ENCODE data around the gene TUFM.

The TUFM gene

GRCh38 chr16:28846933-28847273 lies 755 bp upstream of the TUFM start:
- Histone ChIP-seq H3K9ac (ENCODE audit: low read depth, low read length) (peak overlapping the region; percentile 94), H3K27me3 (ENCODE audit: control insufficient read depth, insufficient read depth, low read length) (no peaks in the 10 kb centered on the region), H3K4me1 (ENCODE audit: control insufficient read depth, insufficient read depth, low read length) (peaks cover 16% of the 10 kb centered on the region), H3K4me2 (ENCODE audit: low read length) (peak overlapping the region; percentile 90), H3K4me3 (ENCODE audit: low read length) (peak overlapping the region; percentile 80), H3K36me3 (ENCODE audit: insufficient read depth, low read length) (peaks cover 30% of the 10 kb centered on the region), H3K9me3 (replicated peaks; ENCODE audit: low read length) (no peaks in the 10 kb centered on the region)

GRCh38 chr16:28845761-28846079 lies 428 bp downstream of the TUFM start:
- peak overlapping the region; percentile 96 for H3K4me2 ChIP-seq (ENCODE audit: low read length)
- no peaks in the 10 kb centered on the region for H3K9me3 ChIP-seq (replicated peaks; ENCODE audit: low read length)
- H3K4me1 ChIP-seq (ENCODE audit: control insufficient read depth, insufficient read depth, low read length) = peaks cover 16% of the 10 kb centered on the region
- H3K36me3 ChIP-seq (ENCODE audit: insufficient read depth, low read length) = peaks cover 32% of the 10 kb centered on the region
- peak overlapping the region; percentile 94 for H3K9ac ChIP-seq (ENCODE audit: low read depth, low read length)
- H3K4me3 ChIP-seq (ENCODE audit: low read length) = peak overlapping the region; percentile 100
- H3K27me3 ChIP-seq (ENCODE audit: control insufficient read depth, insufficient read depth, low read length) = no peaks in the 10 kb centered on the region

- H3K27me3 ChIP-seq (ENCODE audit: control insufficient read depth, insufficient read depth, low read length) = no peaks in the 10 kb centered on the region
- H3K4me2 ChIP-seq (ENCODE audit: low read length) = peak overlapping the region; percentile 96
- peaks cover 32% of the 10 kb centered on the region for H3K36me3 ChIP-seq (ENCODE audit: insufficient read depth, low read length)
- no peaks in the 10 kb centered on the region for H3K9me3 ChIP-seq (replicated peaks; ENCODE audit: low read length)
- H3K9ac ChIP-seq (ENCODE audit: low read depth, low read length) = peak overlapping the region; percentile 94
- peak overlapping the region; percentile 100 for H3K4me3 ChIP-seq (ENCODE audit: low read length)
- H3K4me1 ChIP-seq (ENCODE audit: control insufficient read depth, insufficient read depth, low read length) = peaks cover 16% of the 10 kb centered on the region
Measured at GRCh38 chr16:28845293-28845692, 855 bp downstream of the TUFM start.

- Histone ChIP-seq H3K27me3 (ENCODE audit: control insufficient read depth, insufficient read depth, low read length) (no peaks in the 10 kb centered on the region), H3K9ac (ENCODE audit: low read depth, low read length) (peak overlapping the region; percentile 94), H3K4me2 (ENCODE audit: low read length) (peak overlapping the region; percentile 96), H3K36me3 (ENCODE audit: insufficient read depth, low read length) (peaks cover 32% of the 10 kb centered on the region), H3K9me3 (replicated peaks; ENCODE audit: low read length) (no peaks in the 10 kb centered on the region), H3K4me1 (ENCODE audit: control insufficient read depth, insufficient read depth, low read length) (peaks cover 16% of the 10 kb centered on the region), H3K4me3 (ENCODE audit: low read length) (no peak overlapping the region)
Measured at GRCh38 chr16:28844226-28844885, 1.8 kb downstream of the TUFM start.

GRCh38 chr16:28843766-28844165 lies 2.4 kb downstream of the TUFM start:
- Histone ChIP-seq H3K36me3 (ENCODE audit: insufficient read depth, low read length) (peaks cover 32% of the 10 kb centered on the region), H3K4me2 (ENCODE audit: low read length) (no peak overlapping the region), H3K9ac (ENCODE audit: low read depth, low read length) (no peak overlapping the region), H3K4me1 (ENCODE audit: control insufficient read depth, insufficient read depth, low read length) (peaks cover 16% of the 10 kb centered on the region), H3K9me3 (replicated peaks; ENCODE audit: low read length) (no peaks in the 10 kb centered on the region), H3K4me3 (ENCODE audit: low read length) (no peak overlapping the region), H3K27me3 (ENCODE audit: control insufficient read depth, insufficient read depth, low read length) (no peaks in the 10 kb centered on the region)

- Histone ChIP-seq H3K9me3 (replicated peaks; ENCODE audit: low read length) (no peaks in the 10 kb centered on the region), H3K4me2 (ENCODE audit: low read length) (no peak overlapping the region), H3K4me3 (ENCODE audit: low read length) (no peak overlapping the region), H3K9ac (ENCODE audit: low read depth, low read length) (no peak overlapping the region), H3K36me3 (ENCODE audit: insufficient read depth, low read length) (peaks cover 41% of the 10 kb centered on the region), H3K4me1 (ENCODE audit: control insufficient read depth, insufficient read depth, low read length) (peaks cover 16% of the 10 kb centered on the region), H3K27me3 (ENCODE audit: control insufficient read depth, insufficient read depth, low read length) (no peaks in the 10 kb centered on the region)
Measured at GRCh38 chr16:28842696-28843095, 3.5 kb downstream of the TUFM start.

GRCh38 chr16:28839899-28840298 lies 6.2 kb downstream of the TUFM start:
- Histone ChIP-seq H3K36me3 (ENCODE audit: insufficient read depth, low read length) (peaks cover 63% of the 10 kb centered on the region), H3K4me3 (ENCODE audit: low read length) (no peak overlapping the region), H3K9ac (ENCODE audit: low read depth, low read length) (no peak overlapping the region), H3K27me3 (ENCODE audit: control insufficient read depth, insufficient read depth, low read length) (no peaks in the 10 kb centered on the region), H3K9me3 (replicated peaks; ENCODE audit: low read length) (no peaks in the 10 kb centered on the region), H3K4me2 (ENCODE audit: low read length) (no peak overlapping the region), H3K4me1 (ENCODE audit: control insufficient read depth, insufficient read depth, low read length) (peaks cover 1% of the 10 kb centered on the region)

- H3K4me1 ChIP-seq (ENCODE audit: control insufficient read depth, insufficient read depth, low read length) = no peaks in the 10 kb centered on the region
- H3K27me3 ChIP-seq (ENCODE audit: control insufficient read depth, insufficient read depth, low read length) = no peaks in the 10 kb centered on the region
- no peak overlapping the region for H3K9ac ChIP-seq (ENCODE audit: low read depth, low read length)
- no peak overlapping the region for H3K4me3 ChIP-seq (ENCODE audit: low read length)
- H3K36me3 ChIP-seq (ENCODE audit: insufficient read depth, low read length) = peaks cover 63% of the 10 kb centered on the region
- no peak overlapping the region for H3K4me2 ChIP-seq (ENCODE audit: low read length)
- H3K9me3 ChIP-seq (replicated peaks; ENCODE audit: low read length) = no peaks in the 10 kb centered on the region
Measured at GRCh38 chr16:28839004-28839639, 7.0 kb downstream of the TUFM start.

GRCh38 chr16:28838558-28838918 lies 7.6 kb downstream of the TUFM start:
- Histone ChIP-seq H3K4me2 (ENCODE audit: low read length) (no peak overlapping the region), H3K9ac (ENCODE audit: low read depth, low read length) (no peak overlapping the region), H3K4me3 (ENCODE audit: low read length) (no peak overlapping the region), H3K4me1 (ENCODE audit: control insufficient read depth, insufficient read depth, low read length) (no peaks in the 10 kb centered on the region), H3K36me3 (ENCODE audit: insufficient read depth, low read length) (peaks cover 63% of the 10 kb centered on the region), H3K9me3 (replicated peaks; ENCODE audit: low read length) (no peaks in the 10 kb centered on the region), H3K27me3 (ENCODE audit: control insufficient read depth, insufficient read depth, low read length) (no peaks in the 10 kb centered on the region)

- Histone ChIP-seq H3K4me3 (ENCODE audit: low read length) (no peak overlapping the region), H3K4me1 (ENCODE audit: control insufficient read depth, insufficient read depth, low read length) (no peaks in the 10 kb centered on the region), H3K27me3 (ENCODE audit: control insufficient read depth, insufficient read depth, low read length) (no peaks in the 10 kb centered on the region), H3K9me3 (replicated peaks; ENCODE audit: low read length) (no peaks in the 10 kb centered on the region), H3K4me2 (ENCODE audit: low read length) (no peak overlapping the region), H3K36me3 (ENCODE audit: insufficient read depth, low read length) (peaks cover 63% of the 10 kb centered on the region), H3K9ac (ENCODE audit: low read depth, low read length) (no peak overlapping the region)
Measured at GRCh38 chr16:28837672-28838557, 8.2 kb downstream of the TUFM start.

- H3K9ac ChIP-seq (ENCODE audit: low read depth, low read length) = no peak overlapping the region
- H3K36me3 ChIP-seq (ENCODE audit: insufficient read depth, low read length) = peaks cover 63% of the 10 kb centered on the region
- no peaks in the 10 kb centered on the region for H3K4me1 ChIP-seq (ENCODE audit: control insufficient read depth, insufficient read depth, low read length)
Measured at GRCh38 chr16:28836761-28837064, 9.4 kb downstream of the TUFM start.

More at GRCh38 chr16:28836761-28837064, 9.4 kb downstream of the TUFM start:
- Histone ChIP-seq H3K9me3 (replicated peaks; ENCODE audit: low read length) (no peaks in the 10 kb centered on the region), H3K4me2 (ENCODE audit: low read length) (no peak overlapping the region), H3K27me3 (ENCODE audit: control insufficient read depth, insufficient read depth, low read length) (no peaks in the 10 kb centered on the region), H3K4me3 (ENCODE audit: low read length) (no peak overlapping the region)
